ENCODE results near the gene LIN28B. TPM values are rescaled to one million over a fixed set of nuclear protein-coding genes. Genes with fewer than 3 reads are reported as not detected.

The LIN28B gene
- total RNA-seq, 1 experiment from 2014 or later: 0.25 TPM

- H2AFZ ChIP-seq (ENCODE audit: low read depth, low read length, poor library complexity, severe bottlenecking): no peak overlapping the region
- ChIA-PET RAD21 (ENCODE audit: low non-redundant PET in 1 of 2, low total read pairs in 2 of 2, uncharacterized antibody in 2 of 2, unreplicated experiment in 2 of 2) (no interaction called here), POLR2A (no interaction called here), CTCF (no interaction called here)
- no peaks in the 10 kb centered on the region for H3K27me3 ChIP-seq (ENCODE audit: insufficient read depth, low read length)
- no peak for ATAC-seq
- H3K27ac ChIP-seq (ENCODE audit: low read depth, low read length): no peak overlapping the region
- TF ChIP-seq FOSL1 (IDR thresholded peaks at IDR 0.05; ENCODE audit: low read depth) (no peak), YY1 (IDR thresholded peaks at IDR 0.05; ENCODE audit: extremely low read depth, insufficient replicate concordance, low read depth, low read length) (no peak), ATF3 (IDR thresholded peaks at IDR 0.05) (no peak), EZH2 (IDR thresholded peaks at IDR 0.05) (no peak), SRF (IDR thresholded peaks at IDR 0.05; ENCODE audit: low read depth) (no peak), EZH2phosphoT487 (IDR thresholded peaks at IDR 0.05; ENCODE audit: borderline replicate concordance) (no peak), SP1 (IDR thresholded peaks at IDR 0.05; ENCODE audit: low read depth) (no peak), CBX3 (IDR thresholded peaks at IDR 0.05; ENCODE audit: low read depth) (no peak), TCF7L2 (IDR thresholded peaks at IDR 0.05; ENCODE audit: borderline replicate concordance, extremely low read depth, insufficient read depth, insufficient read length) (no peak), JUND (IDR thresholded peaks at IDR 0.05) (no peak), POLR2A (IDR thresholded peaks at IDR 0.05; ENCODE audit: borderline replicate concordance, extremely low read depth, insufficient read depth, insufficient read length) (no peak), POLR2AphosphoS5 (IDR thresholded peaks at IDR 0.05; ENCODE audit: low read depth, low read length) (no peak), EGR1 (IDR thresholded peaks at IDR 0.05; ENCODE audit: low read depth) (no peak), MAX (IDR thresholded peaks at IDR 0.05) (no peak), RAD21 (IDR thresholded peaks at IDR 0.05; ENCODE audit: low read depth) (no peak), ELF1 (IDR thresholded peaks at IDR 0.05; ENCODE audit: borderline replicate concordance, low read depth) (no peak), CEBPB (IDR thresholded peaks at IDR 0.05; ENCODE audit: low read depth) (no peak)
- TF ChIP-seq, protein P1, sequence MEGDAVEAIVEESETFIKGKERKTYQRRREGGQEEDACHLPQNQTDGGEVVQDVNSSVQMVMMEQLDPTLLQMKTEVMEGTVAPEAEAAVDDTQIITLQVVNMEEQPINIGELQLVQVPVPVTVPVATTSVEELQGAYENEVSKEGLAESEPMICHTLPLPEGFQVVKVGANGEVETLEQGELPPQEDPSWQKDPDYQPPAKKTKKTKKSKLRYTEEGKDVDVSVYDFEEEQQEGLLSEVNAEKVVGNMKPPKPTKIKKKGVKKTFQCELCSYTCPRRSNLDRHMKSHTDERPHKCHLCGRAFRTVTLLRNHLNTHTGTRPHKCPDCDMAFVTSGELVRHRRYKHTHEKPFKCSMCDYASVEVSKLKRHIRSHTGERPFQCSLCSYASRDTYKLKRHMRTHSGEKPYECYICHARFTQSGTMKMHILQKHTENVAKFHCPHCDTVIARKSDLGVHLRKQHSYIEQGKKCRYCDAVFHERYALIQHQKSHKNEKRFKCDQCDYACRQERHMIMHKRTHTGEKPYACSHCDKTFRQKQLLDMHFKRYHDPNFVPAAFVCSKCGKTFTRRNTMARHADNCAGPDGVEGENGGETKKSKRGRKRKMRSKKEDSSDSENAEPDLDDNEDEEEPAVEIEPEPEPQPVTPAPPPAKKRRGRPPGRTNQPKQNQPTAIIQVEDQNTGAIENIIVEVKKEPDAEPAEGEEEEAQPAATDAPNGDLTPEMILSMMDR (IDR thresholded peaks at IDR 0.05 in 2 of 3, conservative IDR thresholded peaks at IDR 0.05 in 1 of 3; ENCODE audit: borderline replicate concordance in 1 of 3, insufficient read depth in 1 of 3, low read depth in 2 of 3, low read length in 2 of 3): no peak
- no peak for DNase-seq (ENCODE audit: low read depth, low spot score)
- no peaks in the 10 kb centered on the region for H3K79me2 ChIP-seq (ENCODE audit: insufficient read depth, low read length)
- intact Hi-C loops (cut with micrococcal nuclease): no loop called here
- BruUV-seq (replicated peaks): no TSS peak
- no peak overlapping the region for H3K4me2 ChIP-seq (ENCODE audit: low read length)
- no peak overlapping the region for H3K4me3 ChIP-seq (replicated peaks in 1 of 2; ENCODE audit: low read depth in 1 of 2, low read length in 2 of 2)
- no peaks in the 10 kb centered on the region for H3K4me1 ChIP-seq (ENCODE audit: control insufficient read depth in 1 of 2, insufficient read depth in 2 of 2, low read length in 2 of 2)
- H4K20me1 ChIP-seq (ENCODE audit: insufficient read depth): no peaks in the 10 kb centered on the region
- no peak overlapping the region for H3K9ac ChIP-seq (ENCODE audit: low read length)
- H3K9me3 ChIP-seq (ENCODE audit: control insufficient read depth in 1 of 2, insufficient read depth in 1 of 2, low read depth in 1 of 2, low read length in 2 of 2): no peaks in the 10 kb centered on the region
- H3K36me3 ChIP-seq (ENCODE audit: control insufficient read depth in 1 of 2, insufficient read depth in 2 of 2, low read length in 2 of 2): no peaks in the 10 kb centered on the region
- H3K9me2 ChIP-seq (ENCODE audit: insufficient read depth): 0 out of 2 replicates have a peak, but pooled peaks cover 3% of the 10 kb centered on the region
Measured at GRCh38 chr6:105028898-105029297, 72.0 kb downstream of the LIN28B start.

Measured in HCT116 (cell line).